GM12872 (cell line): ENCODE results near the gene RALGAPA2.

ENCODE experiments used
- TF ChIP-seq, protein P1 (sequence below): IDR thresholded peaks from 3 replicates; pipeline ENCODE4 v1.5.1; 2011; ENCODE audit warnings: low read depth, mild to moderate bottlenecking, low read length, moderate library complexity; ENCODE audit not compliant: insufficient read depth

RALGAPA2 gene

DNA sequence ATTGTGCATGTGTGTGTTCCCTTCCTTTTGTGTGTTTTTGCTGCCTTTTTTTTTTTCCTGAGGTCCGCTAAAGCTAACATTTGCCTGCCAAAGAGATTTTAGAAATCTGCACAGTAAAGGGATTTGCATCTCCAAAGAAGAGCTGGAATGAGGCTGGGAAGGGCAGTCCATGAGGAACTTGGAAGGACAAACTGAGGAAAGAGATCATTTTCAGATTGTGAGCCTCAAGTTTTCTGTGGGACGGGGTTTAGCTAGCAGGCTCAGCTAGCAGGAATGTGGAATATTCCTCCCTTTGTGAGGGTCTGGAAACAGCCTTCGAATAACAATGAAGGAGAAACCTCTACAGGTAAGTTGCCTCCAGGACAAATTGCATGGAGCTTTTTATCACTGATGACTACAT is 340.8 kb downstream of the RALGAPA2 start:
- TF ChIP-seq, protein P1, sequence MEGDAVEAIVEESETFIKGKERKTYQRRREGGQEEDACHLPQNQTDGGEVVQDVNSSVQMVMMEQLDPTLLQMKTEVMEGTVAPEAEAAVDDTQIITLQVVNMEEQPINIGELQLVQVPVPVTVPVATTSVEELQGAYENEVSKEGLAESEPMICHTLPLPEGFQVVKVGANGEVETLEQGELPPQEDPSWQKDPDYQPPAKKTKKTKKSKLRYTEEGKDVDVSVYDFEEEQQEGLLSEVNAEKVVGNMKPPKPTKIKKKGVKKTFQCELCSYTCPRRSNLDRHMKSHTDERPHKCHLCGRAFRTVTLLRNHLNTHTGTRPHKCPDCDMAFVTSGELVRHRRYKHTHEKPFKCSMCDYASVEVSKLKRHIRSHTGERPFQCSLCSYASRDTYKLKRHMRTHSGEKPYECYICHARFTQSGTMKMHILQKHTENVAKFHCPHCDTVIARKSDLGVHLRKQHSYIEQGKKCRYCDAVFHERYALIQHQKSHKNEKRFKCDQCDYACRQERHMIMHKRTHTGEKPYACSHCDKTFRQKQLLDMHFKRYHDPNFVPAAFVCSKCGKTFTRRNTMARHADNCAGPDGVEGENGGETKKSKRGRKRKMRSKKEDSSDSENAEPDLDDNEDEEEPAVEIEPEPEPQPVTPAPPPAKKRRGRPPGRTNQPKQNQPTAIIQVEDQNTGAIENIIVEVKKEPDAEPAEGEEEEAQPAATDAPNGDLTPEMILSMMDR, result no peak

DNA sequence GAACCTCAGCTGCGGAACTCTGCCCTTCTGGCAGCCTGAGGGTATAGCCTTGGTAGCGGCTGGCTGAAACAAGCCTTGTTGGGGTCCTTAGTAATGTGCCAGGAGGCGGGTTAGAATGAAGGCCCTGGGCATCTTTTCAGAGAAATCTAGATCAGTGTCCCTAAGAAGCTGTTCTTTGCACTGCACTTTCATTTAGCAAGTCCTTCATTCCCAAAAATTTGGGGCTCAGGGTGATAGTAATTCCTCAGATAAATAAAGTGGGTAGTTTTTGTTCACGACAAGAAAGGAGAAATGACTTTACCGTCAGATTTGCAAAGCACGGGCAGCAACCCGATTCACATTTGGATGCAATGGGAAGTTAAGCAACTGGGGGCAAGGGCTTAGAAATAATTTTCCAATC is 341.4 kb downstream of the RALGAPA2 start:
- TF ChIP-seq, protein P1, result no peak

DNA sequence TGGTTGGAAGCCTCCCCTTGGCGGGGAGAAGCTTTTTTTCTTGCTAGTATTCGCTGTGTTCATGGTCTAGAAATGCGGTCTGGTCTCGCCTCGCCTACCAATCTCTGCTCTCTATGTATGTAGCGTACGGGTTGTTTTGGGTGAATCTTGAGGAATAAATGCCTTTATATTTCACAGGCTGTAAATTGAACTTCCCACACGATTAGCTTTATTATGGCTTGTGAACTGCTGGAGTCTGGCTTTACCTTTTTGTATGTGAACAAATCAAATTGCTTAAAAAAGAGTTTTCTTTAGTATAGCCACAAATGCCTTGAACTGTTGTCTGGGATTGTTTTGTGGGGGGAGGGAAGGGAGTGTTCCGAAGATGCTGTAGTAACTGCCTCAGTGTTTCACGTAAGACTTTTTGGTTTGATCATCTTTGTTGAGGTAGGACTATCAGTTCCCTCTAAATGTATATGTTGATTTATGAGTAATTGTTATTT is 342.3 kb downstream of the RALGAPA2 start:
- TF ChIP-seq, protein P1, result no peak

DNA sequence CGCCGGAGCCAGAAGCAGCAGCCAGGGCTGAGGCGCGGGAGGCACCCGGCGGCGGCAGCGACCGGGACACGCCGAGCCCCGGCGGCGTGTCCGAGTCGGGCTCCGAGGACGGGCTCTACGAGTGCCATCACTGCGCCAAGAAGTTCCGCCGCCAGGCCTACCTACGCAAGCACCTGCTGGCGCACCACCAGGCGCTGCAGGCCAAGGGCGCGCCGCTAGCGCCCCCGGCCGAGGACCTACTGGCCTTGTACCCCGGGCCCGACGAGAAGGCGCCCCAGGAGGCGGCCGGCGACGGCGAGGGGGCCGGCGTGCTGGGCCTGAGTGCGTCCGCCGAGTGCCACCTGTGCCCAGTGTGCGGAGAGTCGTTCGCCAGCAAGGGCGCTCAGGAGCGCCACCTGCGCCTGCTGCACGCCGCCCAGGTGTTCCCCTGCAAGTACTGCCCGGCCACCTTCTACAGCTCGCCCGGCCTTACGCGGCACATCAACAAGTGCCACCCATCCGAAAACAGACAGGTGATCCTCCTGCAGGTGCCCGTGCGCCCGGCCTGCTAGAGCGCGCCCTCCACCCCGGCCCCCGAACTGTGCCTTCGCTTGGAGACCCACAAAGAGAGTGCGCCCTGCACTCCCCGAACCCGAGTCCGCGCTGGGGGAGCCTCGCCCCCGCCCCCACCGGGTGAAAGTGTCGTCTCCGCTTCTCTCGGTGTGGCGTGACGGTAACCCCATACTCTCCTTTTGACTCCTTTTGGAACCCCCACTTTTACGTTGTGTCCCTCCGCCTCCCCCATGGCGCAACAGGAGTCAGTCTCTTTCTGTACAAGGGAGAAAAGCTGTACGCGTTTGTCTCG is 343.0 kb downstream of the RALGAPA2 start:
- TF ChIP-seq, protein P1, result 0 out of 3 replicates have a peak, but pooled peaks have one; percentile 26

DNA sequence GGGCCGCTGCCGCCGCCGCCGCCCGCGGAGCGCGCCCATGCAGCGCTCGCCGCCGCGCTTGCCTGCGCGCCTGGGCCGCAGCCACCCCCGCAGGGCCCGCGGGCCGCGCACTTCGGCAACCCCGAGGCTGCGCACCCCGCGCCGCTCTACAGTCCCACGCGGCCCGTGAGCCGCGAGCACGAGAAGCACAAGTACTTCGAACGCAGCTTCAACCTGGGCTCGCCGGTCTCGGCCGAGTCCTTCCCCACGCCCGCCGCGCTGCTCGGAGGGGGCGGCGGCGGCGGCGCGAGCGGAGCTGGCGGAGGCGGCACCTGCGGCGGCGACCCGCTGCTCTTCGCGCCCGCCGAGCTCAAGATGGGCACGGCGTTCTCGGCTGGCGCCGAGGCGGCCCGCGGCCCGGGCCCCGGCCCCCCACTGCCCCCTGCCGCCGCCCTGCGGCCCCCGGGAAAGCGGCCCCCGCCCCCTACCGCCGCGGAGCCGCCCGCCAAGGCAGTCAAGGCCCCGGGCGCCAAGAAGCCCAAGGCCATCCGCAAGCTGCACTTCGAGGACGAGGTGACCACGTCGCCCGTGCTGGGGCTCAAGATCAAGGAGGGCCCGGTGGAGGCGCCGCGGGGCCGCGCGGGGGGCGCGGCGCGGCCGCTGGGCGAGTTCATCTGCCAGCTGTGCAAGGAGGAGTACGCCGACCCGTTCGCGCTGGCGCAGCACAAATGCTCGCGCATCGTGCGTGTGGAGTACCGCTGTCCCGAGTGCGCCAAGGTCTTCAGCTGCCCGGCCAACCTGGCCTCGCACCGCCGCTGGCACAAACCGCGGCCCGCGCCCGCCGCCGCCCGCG is 343.8 kb downstream of the RALGAPA2 start:
- TF ChIP-seq, protein P1, result no peak

DNA sequence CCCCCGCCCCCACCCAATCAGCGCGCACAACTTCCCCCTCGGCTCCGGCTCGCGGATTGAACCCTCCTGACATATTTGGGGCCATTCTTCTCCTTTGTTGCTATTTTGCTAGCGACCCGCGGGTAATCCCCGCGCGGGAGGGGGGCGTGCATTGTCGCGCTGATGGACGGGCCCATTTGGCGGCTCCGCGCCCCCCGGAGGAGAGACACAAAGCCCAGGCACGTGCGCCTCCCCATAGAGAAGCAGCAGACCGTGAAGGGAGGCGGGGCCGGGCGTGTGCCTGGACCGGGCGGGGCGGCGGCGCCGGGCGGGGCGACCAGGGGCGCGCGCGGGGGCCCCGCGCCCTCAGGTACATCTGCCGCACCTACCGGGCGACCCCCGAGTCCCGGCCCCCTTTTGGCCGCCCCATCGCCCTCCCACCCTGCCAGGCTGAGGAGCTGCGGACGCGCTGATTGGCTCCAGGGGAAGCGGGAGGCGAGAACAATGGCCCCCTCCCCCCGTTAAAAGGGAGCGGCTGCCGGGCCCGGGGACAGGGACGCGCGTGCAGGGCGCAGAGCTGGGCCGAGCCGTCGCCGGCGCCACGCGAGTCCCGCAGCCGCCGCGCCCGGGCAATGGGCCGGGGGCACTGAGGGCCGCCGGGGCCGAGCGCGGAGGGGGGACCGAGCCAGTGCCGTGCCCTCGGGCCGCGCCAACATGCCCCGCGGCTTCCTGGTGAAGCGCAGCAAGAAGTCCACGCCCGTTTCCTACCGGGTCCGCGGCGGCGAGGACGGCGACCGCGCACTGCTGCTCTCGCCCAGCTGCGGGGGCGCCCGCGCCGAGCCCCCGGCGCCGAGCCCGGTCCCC is 344.6 kb downstream of the RALGAPA2 start, which contains the start of gene INSM1:
INSM1 (plus strand) TSS at position 530 of the 843 bp plus-strand sequence; CDS start at position 694, 164 bp downstream.
- TF ChIP-seq, protein P1, result no peak
